ENCODE data around the gene GTF3C5. TPM values are rescaled to one million over a fixed set of nuclear protein-coding genes. Genes with fewer than 3 reads are reported as not detected.

Gene GTF3C5
- total and polyA plus RNA-seq, 10 of the 15 experiments (the other 5 are each of a cell fraction or from before 2014, with no cell fraction given) = 2.2 to 81.1 (median 68.7) TPM

- TF ChIP-seq, protein P1, sequence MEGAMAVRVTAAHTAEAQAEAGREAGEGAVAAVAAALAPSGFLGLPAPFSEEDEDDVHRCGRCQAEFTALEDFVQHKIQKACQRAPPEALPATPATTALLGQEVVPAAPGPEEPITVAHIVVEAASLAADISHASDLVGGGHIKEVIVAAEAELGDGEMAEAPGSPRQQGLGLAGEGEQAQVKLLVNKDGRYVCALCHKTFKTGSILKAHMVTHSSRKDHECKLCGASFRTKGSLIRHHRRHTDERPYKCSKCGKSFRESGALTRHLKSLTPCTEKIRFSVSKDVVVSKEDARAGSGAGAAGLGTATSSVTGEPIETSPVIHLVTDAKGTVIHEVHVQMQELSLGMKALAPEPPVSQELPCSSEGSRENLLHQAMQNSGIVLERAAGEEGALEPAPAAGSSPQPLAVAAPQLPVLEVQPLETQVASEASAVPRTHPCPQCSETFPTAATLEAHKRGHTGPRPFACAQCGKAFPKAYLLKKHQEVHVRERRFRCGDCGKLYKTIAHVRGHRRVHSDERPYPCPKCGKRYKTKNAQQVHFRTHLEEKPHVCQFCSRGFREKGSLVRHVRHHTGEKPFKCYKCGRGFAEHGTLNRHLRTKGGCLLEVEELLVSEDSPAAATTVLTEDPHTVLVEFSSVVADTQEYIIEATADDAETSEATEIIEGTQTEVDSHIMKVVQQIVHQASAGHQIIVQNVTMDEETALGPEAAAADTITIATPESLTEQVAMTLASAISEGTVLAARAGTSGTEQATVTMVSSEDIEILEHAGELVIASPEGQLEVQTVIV (IDR thresholded peaks at IDR 0.05; ENCODE audit: borderline replicate concordance, partially characterized antibody) = peak; percentile 75
- TF ChIP-seq JUND (IDR thresholded peaks at IDR 0.05; ENCODE audit: low read depth, low read length) = no peak
- no peak for TF ChIP-seq ZNF592 (IDR thresholded peaks at IDR 0.05)
- peak; percentile 49 for TF ChIP-seq POLR2AphosphoS2 (IDR thresholded peaks at IDR 0.05; ENCODE audit: low read depth, low read length)
- TF ChIP-seq ZBTB4 (CRISPR knock-in tag; IDR thresholded peaks at IDR 0.05) = no peak
- TF ChIP-seq IRF4 (IDR thresholded peaks at IDR 0.05; ENCODE audit: low read depth, low read length) = peak; percentile 73
- TF ChIP-seq, protein P2, sequence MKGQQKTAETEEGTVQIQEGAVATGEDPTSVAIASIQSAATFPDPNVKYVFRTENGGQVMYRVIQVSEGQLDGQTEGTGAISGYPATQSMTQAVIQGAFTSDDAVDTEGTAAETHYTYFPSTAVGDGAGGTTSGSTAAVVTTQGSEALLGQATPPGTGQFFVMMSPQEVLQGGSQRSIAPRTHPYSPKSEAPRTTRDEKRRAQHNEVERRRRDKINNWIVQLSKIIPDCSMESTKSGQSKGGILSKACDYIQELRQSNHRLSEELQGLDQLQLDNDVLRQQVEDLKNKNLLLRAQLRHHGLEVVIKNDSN (IDR thresholded peaks at IDR 0.05; ENCODE audit: borderline replicate concordance, extremely low read length, insufficient read depth, low read depth, low read length) = no peak
- TF ChIP-seq ZNF217 (IDR thresholded peaks at IDR 0.05) = no peak
- peak in 1 of 2 experiments; percentile 75; a peak in 1 of 4 replicates for TF ChIP-seq SRF (IDR thresholded peaks at IDR 0.05; ENCODE audit: low read depth in 2 of 2, low read length in 2 of 2)
- TF ChIP-seq YY1 (IDR thresholded peaks at IDR 0.05; ENCODE audit: low read depth, low read length) = peak; percentile 97
- TF ChIP-seq REST (IDR thresholded peaks at IDR 0.05; ENCODE audit: low read depth, low read length) = no peak
These were observed at the start of gene GTF3C5 (continued) for GRCh38 chr9:133030317-133031129.
